GM10266 (cell line): Measurements from ENCODE around the gene C11orf97.

Source experiments
- DNase-seq: peaks from one replicate; pipeline ENCODE4 v3.0.0; 2012; ENCODE audit errors: extremely low spot score
- CTCF ChIP-seq: IDR thresholded peaks from 2 replicates; pipeline ENCODE4 v1.5.1; 2012; ENCODE audit warnings: mild to moderate bottlenecking, low read depth; ENCODE audit not compliant: control insufficient read depth, insufficient read depth; ENCODE audit errors: missing control alignments

Gene C11orf97

GRCh38 chr11:94513091-94513490, 830 bp downstream of the C11orf97 start:
- TF ChIP-seq CTCF, result no peak
- no peak for DNase-seq

GRCh38 chr11:94515398-94515797, 3.1 kb downstream of the C11orf97 start:
- no peak for DNase-seq
- TF ChIP-seq CTCF, result no peak

DNA sequence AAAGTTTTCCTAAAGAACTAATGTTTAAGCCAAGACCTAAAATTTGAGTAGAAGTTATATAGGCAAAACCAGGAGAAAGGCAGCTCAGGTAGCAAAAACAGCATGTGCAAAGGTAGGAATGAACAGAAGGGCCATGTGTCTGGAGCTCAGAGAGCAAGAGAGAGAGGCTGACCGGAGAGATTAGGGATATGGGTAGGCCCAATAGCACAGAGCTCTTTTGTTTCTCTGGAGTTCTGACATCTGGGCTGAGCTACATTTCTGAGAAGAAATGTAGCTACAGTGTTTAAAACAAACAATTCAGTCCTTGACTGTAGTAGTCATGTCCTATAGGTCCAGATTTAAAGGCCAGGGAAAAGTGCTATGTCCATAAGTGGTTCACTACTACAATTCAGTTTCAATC, 4.5 kb downstream of the C11orf97 start:
- no peak for TF ChIP-seq CTCF
- no peak for DNase-seq

DNA sequence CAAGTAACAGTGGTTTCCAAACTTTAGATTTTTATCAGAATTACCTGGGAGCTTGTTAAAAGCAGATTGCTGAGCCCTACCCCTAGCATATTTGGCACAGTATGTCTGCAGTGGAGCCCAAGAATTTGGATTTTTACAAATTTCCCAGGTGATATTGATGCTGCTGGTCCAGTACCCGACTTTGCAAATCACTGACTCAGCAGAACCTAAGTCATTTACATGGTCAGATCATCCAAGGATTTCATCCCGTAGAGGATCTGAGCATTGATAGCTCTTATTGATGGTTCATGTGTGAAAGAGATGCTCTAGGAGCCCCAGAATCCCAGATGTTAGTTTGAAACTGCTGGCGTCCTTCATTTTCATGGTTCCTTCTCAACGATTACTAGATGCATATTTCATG, 6.0 kb downstream of the C11orf97 start:
- TF ChIP-seq CTCF, result no peak
- no peak for DNase-seq

- TF ChIP-seq CTCF, result peak; percentile 48
- peak; percentile 48 for DNase-seq
Measured at GRCh38 chr11:94519478-94520084, 7.3 kb downstream of the C11orf97 start.

- DNase-seq, result no peak
- peak; percentile 30 for TF ChIP-seq CTCF
Measured at GRCh38 chr11:94521684-94522083, 9.4 kb downstream of the C11orf97 start.

GRCh38 chr11:94524341-94524740, 12.1 kb downstream of the C11orf97 start:
- no peak for DNase-seq
- TF ChIP-seq CTCF, result no peak
